Calu3 (cell line): ENCODE measurements around the gene CPB2. TPM values are rescaled to one million over a fixed set of nuclear protein-coding genes. Genes with fewer than 3 reads are reported as not detected.

Experiments
- BruUV-seq: library from RNA; stranded (reverse); fragments of 400-500 nt; replicated peaks from 2 replicates; lab custom pipeline; 2021; lab: Mats Ljungman, UMichigan
- CTCF ChIA-PET: fragments of 300-600 bp; sonication (Branson Sonifier 250); formaldehyde crosslinking; loops from one replicate; lab custom pipeline; 2022; ENCODE audit warnings: antibody characterized with exemption; lab: Charles Lee
- DNase-seq: peaks from one replicate; pipeline ENCODE4 v3.0.0; 2022
- H3K27ac Mint-ChIP-seq: one replicate; pipeline ENCODE4 v1.8.0; 2022; ENCODE audit warnings: mixed read lengths; ENCODE audit not compliant: unreplicated experiment
- H3K27me3 Mint-ChIP-seq: one replicate; pipeline ENCODE4 v1.8.0; 2022; ENCODE audit warnings: mixed read lengths; ENCODE audit not compliant: unreplicated experiment
- H3K36me3 Mint-ChIP-seq: one replicate; pipeline ENCODE4 v1.8.0; 2022; ENCODE audit warnings: mild to moderate bottlenecking, moderate library complexity, mixed read lengths; ENCODE audit not compliant: insufficient read depth, unreplicated experiment
- H3K4me1 Mint-ChIP-seq: one replicate; pipeline ENCODE4 v1.8.0; 2022; ENCODE audit warnings: mild to moderate bottlenecking, low read depth, mixed read lengths; ENCODE audit not compliant: unreplicated experiment
- H3K4me3 Mint-ChIP-seq: one replicate; pipeline ENCODE4 v1.8.0; 2022; ENCODE audit warnings: mild to moderate bottlenecking, low read depth, moderate library complexity, mixed read lengths; ENCODE audit not compliant: unreplicated experiment
- H3K9me3 Mint-ChIP-seq: one replicate; pipeline ENCODE4 v1.8.0; 2022; ENCODE audit warnings: low read depth, mixed read lengths; ENCODE audit not compliant: unreplicated experiment
- intact Hi-C: fragments of 100-400 bp; cut with micrococcal nuclease; formaldehyde crosslinking; loops from one replicate; pipeline ENCODE4 v1.10.0; 2022; ENCODE audit not compliant: unreplicated experiment
- total RNA-seq: library from RNA; stranded (reverse); gene quantifications from 2 replicates; pipeline ENCODE4 v1.2.3, GENCODE V29; 2022
- TF ChIP-seq, protein P1 (sequence below): fragments of 200-600 bp; IDR thresholded peaks from one replicate; pipeline ENCODE4 v1.8.0; 2022; ENCODE audit warnings: antibody characterized with exemption; ENCODE audit not compliant: unreplicated experiment

CPB2 gene
- total RNA-seq, 1 experiment from 2014 or later, result not detected

DNA sequence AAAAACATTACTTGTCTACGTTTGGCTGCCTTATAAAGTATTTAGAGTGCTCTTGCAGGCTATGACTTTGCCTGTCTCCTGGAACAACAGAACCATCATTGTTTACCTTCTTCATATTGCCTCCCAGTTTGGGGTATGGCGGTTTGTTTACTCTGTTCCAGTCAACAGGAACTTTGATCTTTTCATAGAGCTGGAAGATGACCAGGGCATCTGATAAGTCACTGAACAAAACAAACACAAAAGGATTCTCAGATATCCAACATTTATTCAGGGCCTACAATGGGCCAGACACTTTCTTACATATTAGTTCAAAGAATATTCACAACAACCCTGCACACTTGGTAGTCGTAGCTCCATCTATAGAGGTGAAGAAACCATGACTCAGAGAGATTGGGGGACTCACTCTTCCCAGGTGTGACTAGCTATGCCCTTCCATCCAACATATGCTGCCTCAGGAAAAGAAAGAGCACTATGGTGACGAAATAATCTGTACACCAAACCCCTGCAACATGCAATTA lies 38.4 kb upstream of the CPB2 start:
- no peak for DNase-seq
- intact Hi-C loops, result no loop called here
- no peak overlapping the region for H3K27ac Mint-ChIP-seq
- H3K9me3 Mint-ChIP-seq, result no peaks in the 10 kb centered on the region
- H3K36me3 Mint-ChIP-seq, result peaks cover 12% of the 10 kb centered on the region
- H3K27me3 Mint-ChIP-seq, result no peaks in the 10 kb centered on the region
- BruUV-seq, result no TSS peak
- no peak overlapping the region for H3K4me3 Mint-ChIP-seq
- TF ChIP-seq, protein P1, sequence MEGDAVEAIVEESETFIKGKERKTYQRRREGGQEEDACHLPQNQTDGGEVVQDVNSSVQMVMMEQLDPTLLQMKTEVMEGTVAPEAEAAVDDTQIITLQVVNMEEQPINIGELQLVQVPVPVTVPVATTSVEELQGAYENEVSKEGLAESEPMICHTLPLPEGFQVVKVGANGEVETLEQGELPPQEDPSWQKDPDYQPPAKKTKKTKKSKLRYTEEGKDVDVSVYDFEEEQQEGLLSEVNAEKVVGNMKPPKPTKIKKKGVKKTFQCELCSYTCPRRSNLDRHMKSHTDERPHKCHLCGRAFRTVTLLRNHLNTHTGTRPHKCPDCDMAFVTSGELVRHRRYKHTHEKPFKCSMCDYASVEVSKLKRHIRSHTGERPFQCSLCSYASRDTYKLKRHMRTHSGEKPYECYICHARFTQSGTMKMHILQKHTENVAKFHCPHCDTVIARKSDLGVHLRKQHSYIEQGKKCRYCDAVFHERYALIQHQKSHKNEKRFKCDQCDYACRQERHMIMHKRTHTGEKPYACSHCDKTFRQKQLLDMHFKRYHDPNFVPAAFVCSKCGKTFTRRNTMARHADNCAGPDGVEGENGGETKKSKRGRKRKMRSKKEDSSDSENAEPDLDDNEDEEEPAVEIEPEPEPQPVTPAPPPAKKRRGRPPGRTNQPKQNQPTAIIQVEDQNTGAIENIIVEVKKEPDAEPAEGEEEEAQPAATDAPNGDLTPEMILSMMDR, result no peak
- H3K4me1 Mint-ChIP-seq, result no peaks in the 10 kb centered on the region
- CTCF ChIA-PET, result no interaction called here

DNA sequence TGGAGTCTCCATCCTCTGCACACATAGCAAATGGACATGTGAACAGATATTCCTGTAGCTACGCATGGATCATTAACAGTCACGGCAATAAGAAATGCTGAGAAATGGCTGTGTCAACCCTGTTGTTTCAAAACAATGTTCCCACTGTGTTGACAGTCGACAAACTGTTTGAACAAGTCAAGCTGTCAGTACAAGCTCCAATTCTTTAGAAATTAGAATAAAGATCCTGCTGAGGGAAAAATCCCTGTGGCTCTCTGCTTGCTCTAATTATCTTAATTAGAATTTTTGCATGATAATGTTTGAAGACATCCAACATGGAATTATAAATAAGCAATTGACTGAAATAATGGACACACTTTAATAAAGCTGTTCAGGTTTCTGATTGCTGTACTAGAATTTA lies 37.9 kb upstream of the CPB2 start:
- peaks cover 12% of the 10 kb centered on the region for H3K36me3 Mint-ChIP-seq
- DNase-seq, result no peak
- intact Hi-C loops, result no loop called here
- no peaks in the 10 kb centered on the region for H3K9me3 Mint-ChIP-seq
- H3K27me3 Mint-ChIP-seq, result no peaks in the 10 kb centered on the region
- H3K4me1 Mint-ChIP-seq, result no peaks in the 10 kb centered on the region
- CTCF ChIA-PET, result no interaction called here
- BruUV-seq, result no TSS peak
- no peak overlapping the region for H3K4me3 Mint-ChIP-seq
- TF ChIP-seq, protein P1, result no peak
- no peak overlapping the region for H3K27ac Mint-ChIP-seq

DNA sequence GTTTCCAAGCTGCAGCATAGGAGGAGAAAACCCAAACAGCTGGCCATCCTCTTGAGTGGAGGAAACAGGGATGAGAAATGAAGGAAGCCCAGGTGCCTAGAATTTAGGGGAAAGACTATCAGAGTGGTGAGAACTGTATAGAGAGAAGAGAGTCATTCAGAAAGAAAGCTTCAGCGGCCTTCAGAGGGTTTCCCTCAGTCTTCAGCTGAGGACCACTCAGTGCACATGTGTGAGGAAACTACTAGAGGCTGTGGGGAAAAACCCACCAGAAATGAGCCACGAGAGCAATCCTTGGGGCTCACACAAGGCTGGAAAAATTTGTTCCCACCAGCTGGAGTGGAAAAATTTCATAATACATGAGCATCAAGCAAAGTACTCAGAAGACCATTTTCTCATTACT lies 35.2 kb upstream of the CPB2 start:
- no TSS peak for BruUV-seq
- no peaks in the 10 kb centered on the region for H3K9me3 Mint-ChIP-seq
- TF ChIP-seq, protein P1, result no peak
- H3K27me3 Mint-ChIP-seq, result no peaks in the 10 kb centered on the region
- no peak overlapping the region for H3K4me3 Mint-ChIP-seq
- intact Hi-C loops, result no loop called here
- DNase-seq, result no peak
- no peak overlapping the region for H3K27ac Mint-ChIP-seq
- H3K36me3 Mint-ChIP-seq, result peaks cover 7% of the 10 kb centered on the region
- CTCF ChIA-PET, result no interaction called here
- peaks cover 17% of the 10 kb centered on the region for H3K4me1 Mint-ChIP-seq

DNA sequence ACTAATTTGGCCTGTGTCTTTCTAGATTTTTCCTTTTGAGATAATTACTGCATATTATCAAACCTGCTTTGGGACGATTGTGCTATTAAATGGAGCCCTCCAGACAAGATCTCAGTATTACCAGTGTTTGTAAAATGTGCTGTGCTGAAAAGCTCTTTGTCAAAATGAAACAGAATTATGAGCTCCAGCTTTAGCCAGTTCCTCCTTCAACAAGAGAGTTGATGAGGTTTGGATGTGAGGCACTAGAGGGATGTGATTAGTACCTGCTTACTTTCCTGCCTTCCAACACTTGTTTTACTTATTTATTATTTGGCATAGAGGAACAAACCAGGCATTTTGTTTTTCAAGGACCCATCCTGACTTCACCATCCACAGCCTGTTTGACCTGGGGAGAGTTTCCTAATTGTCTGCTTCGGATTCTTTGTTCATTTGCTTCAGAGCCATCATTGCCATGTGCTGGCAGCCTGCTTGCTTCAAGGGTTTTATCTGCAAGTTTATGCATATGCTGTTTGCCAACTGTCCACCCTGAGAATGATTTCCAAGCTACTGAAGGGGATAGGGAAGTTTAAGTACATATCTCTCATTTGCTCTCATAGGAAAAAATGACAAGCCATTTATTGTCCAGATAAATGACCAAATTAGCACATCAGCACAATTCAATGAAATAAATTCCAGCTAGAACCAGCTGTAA lies 32.9 kb upstream of the CPB2 start:
- TF ChIP-seq, protein P1, result no peak
- H3K27me3 Mint-ChIP-seq, result no peaks in the 10 kb centered on the region
- CTCF ChIA-PET, result interaction anchor here (0.6 kb wide), 1 partner anchor 1251 kb away, joined by 3 read pairs; no protein-coding TSS in a partner anchor
- no TSS peak for BruUV-seq
- DNase-seq, result no peak
- H3K4me1 Mint-ChIP-seq, result peaks cover 22% of the 10 kb centered on the region
- H3K9me3 Mint-ChIP-seq, result no peaks in the 10 kb centered on the region
- no peak overlapping the region for H3K4me3 Mint-ChIP-seq
- no peak overlapping the region for H3K27ac Mint-ChIP-seq
- no peaks in the 10 kb centered on the region for H3K36me3 Mint-ChIP-seq
- intact Hi-C loops, result no loop called here
